ENCODE results near the gene PLEKHG2.

GRCh38 chr19:39438270-39438934 lies 25.9 kb downstream of the PLEKHG2 start:
- no peak for TF ChIP-seq POLR2A (IDR thresholded peaks at IDR 0.05)
- TF ChIP-seq, protein P1, sequence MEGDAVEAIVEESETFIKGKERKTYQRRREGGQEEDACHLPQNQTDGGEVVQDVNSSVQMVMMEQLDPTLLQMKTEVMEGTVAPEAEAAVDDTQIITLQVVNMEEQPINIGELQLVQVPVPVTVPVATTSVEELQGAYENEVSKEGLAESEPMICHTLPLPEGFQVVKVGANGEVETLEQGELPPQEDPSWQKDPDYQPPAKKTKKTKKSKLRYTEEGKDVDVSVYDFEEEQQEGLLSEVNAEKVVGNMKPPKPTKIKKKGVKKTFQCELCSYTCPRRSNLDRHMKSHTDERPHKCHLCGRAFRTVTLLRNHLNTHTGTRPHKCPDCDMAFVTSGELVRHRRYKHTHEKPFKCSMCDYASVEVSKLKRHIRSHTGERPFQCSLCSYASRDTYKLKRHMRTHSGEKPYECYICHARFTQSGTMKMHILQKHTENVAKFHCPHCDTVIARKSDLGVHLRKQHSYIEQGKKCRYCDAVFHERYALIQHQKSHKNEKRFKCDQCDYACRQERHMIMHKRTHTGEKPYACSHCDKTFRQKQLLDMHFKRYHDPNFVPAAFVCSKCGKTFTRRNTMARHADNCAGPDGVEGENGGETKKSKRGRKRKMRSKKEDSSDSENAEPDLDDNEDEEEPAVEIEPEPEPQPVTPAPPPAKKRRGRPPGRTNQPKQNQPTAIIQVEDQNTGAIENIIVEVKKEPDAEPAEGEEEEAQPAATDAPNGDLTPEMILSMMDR (IDR thresholded peaks at IDR 0.05) = no peak
